Esophagus muscularis mucosa (tissue), 4 donors: ENCODE measurements around the gene PLEKHG4. TPM values are rescaled to one million over a fixed set of nuclear protein-coding genes. Genes with fewer than 3 reads are reported as not detected.

Experiments
- DNase-seq: peaks from one replicate; pipeline ENCODE4 v3.0.0-alpha.2; 2017; ENCODE audit errors: extremely low spot score
- H3K27ac ChIP-seq, 4 donors: fragments of 200-600 bp; sonication (generic); replicated peaks in 1 of 4; 1 replicate in 3 of 4; 2 replicates in 1 of 4; pipeline ENCODE4 v1.5.1; 2016 to 2019; ENCODE audit warnings: mild to moderate bottlenecking in 1 of 4
- H3K27me3 ChIP-seq, 4 donors: fragments of 200-600 bp; sonication (generic); one replicate each; pipeline versions ENCODE4 v1.5.1 to v1.6.0; 2016 to 2019
- H3K36me3 ChIP-seq, 4 donors: fragments of 200-600 bp; sonication (generic); one replicate each; pipeline ENCODE4 v1.5.1; 2016 to 2019
- H3K4me1 ChIP-seq, 4 donors: fragments of 200-600 bp; sonication (generic); one replicate each; pipeline ENCODE4 v1.5.1; 2016 to 2019
- H3K4me3 ChIP-seq, 4 donors: fragments of 200-600 bp; sonication (generic); 1 replicate in 2 of 4; 2 replicates in 2 of 4; pipeline ENCODE4 v1.5.1; 2016 to 2019; ENCODE audit warnings: mild to moderate bottlenecking in 4 of 4, moderate library complexity in 1 of 4
- H3K9me3 ChIP-seq, 4 donors: fragments of 200-600 bp; sonication (generic); 1 replicate in 3 of 4; 2 replicates in 1 of 4; pipeline ENCODE4 v1.5.1; 2016 to 2019
- EP300 ChIP-seq: sonication (generic); formaldehyde crosslinking; IDR thresholded peaks from one replicate; pipeline ENCODE4 v1.6.1; 2017; ENCODE audit warnings: antibody characterized with exemption
- POLR2A ChIP-seq: fragments of 450-650 bp; IDR thresholded peaks from one replicate; pipeline ENCODE4 v1.6.1; 2017; ENCODE audit warnings: antibody characterized with exemption, moderate library complexity, mild to moderate bottlenecking, low read depth
- POLR2AphosphoS5 ChIP-seq, 2 donors: sonication (generic); formaldehyde crosslinking; IDR thresholded peaks; one replicate each; pipeline ENCODE4 v1.6.1; 2017; ENCODE audit warnings: antibody characterized with exemption in 2 of 2
- WGBS: methylation state at CpG from one replicate; pipeline ENCODE4 v1.1.5; 2018; 5-methylcytosine and 5-hydroxymethylcytosine counted together
- intact Hi-C: fragments of 100-400 bp; cut with DNase I; formaldehyde crosslinking; loops from one replicate; pipeline ENCODE4 v1.15.1; 2023
- total RNA-seq, 4 donors: library from RNA; depleted of rRNA; stranded (reverse); fragments of >200 nt; gene quantifications; one replicate each; pipeline versions ENCODE4 v1.1.0 to v1.2.1, GENCODE V29; 2016
- TF ChIP-seq, protein P1 (sequence below), 3 experiments: fragments of 200-600 bp in 2 of 3; fragments of 450-650 bp in 1 of 3; sonication (generic) in 2 of 3; IDR thresholded peaks; one replicate each; pipeline ENCODE4 v1.5.1; 2017 to 2019; ENCODE audit warnings: antibody characterized with exemption in 3 of 3, mild to moderate bottlenecking in 2 of 3, moderate library complexity in 1 of 3

The PLEKHG4 gene
- total RNA-seq, 4 donors from 2014 or later: 3.0 to 8.7 (median 3.2) TPM

DNA sequence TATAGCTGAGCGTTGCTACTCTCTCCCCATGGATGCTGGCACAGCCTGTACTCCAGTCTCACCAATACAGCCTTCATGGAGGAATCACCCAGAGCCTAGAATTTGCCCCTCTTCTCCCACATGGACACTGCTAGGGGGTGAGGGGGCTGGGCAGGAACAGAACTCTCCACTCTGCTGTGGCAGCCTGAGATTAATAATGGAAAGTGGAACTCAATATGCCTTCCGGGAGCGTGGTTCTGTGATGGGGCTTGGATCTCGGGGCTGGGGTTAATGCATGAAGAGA, 29.3 kb upstream of the PLEKHG4 start:
- TF ChIP-seq POLR2AphosphoS5 (IDR thresholded peaks at IDR 0.05) (no peak), EP300 (no peak)
- TF ChIP-seq, protein P1, sequence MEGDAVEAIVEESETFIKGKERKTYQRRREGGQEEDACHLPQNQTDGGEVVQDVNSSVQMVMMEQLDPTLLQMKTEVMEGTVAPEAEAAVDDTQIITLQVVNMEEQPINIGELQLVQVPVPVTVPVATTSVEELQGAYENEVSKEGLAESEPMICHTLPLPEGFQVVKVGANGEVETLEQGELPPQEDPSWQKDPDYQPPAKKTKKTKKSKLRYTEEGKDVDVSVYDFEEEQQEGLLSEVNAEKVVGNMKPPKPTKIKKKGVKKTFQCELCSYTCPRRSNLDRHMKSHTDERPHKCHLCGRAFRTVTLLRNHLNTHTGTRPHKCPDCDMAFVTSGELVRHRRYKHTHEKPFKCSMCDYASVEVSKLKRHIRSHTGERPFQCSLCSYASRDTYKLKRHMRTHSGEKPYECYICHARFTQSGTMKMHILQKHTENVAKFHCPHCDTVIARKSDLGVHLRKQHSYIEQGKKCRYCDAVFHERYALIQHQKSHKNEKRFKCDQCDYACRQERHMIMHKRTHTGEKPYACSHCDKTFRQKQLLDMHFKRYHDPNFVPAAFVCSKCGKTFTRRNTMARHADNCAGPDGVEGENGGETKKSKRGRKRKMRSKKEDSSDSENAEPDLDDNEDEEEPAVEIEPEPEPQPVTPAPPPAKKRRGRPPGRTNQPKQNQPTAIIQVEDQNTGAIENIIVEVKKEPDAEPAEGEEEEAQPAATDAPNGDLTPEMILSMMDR (IDR thresholded peaks at IDR 0.05): no peak
- Histone ChIP-seq H3K4me1 (peaks cover 31 to 46% (median 39%) of the 10 kb centered on the region in 4 donors), H3K4me3 (no peak overlapping the region), H3K27me3 (peaks cover 0 to 55% (median 9%) of the 10 kb centered on the region in 4 donors), H3K27ac (no peak overlapping the region), H3K9me3 (no peaks in the 10 kb centered on the region), H3K36me3 (no peaks in the 10 kb centered on the region)
- intact Hi-C loops: no loop called here
- DNase-seq: no peak
- 87% methylated on average over 4 of the region's 4 CpGs for WGBS

DNA sequence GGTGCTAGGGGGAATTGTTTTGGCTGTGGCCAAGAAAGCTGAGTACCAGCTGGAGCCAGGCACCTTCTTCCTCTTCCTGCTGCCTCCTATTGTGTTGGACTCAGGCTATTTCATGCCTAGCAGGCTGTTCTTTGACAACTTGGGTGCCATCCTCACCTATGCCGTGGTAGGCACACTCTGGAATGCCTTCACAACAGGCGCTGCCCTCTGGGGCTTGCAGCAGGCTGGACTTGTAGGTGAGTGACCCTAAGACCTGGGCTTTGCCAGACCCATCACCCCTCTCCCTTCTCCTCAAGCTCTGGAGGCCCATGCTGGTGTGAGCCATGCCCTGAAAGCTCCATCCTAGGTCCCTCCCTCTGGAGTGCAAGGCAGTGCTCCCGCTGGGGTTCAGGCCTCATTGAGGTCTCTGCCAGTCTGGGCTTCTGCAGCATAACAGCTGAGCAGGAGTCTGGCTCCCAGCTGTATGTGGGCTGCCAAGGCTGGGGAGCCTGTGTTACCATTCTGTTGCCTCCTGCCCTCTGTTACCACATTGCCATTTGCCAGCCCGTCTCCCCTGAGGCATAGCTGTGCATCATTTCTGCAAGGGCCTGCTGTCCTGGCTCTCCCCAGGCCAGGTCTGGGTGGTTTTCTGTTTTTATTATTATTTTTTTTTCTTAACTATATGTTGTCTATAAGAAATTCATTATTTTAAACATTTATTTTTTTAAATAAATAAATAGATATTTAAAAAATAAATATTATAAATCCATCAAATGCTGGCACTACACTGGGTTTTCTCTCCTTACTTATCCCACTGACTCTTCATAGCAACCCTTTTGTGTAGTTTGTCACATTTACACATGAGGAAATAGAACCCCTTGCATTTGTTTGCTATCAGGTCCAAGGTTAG, 26.5 kb upstream of the PLEKHG4 start:
- Histone ChIP-seq H3K27me3 (peaks cover 0 to 78% (median 11%) of the 10 kb centered on the region in 4 donors), H3K9me3 (no peaks in the 10 kb centered on the region), H3K27ac (no peak overlapping the region), H3K36me3 (no peaks in the 10 kb centered on the region), H3K4me1 (peaks cover 16 to 19% (median 16%) of the 10 kb centered on the region in 4 donors), H3K4me3 (no peak overlapping the region)
- no peak for DNase-seq
- 94% methylated on average over 1 of the region's 4 CpGs for WGBS
- intact Hi-C loops: no loop called here
- TF ChIP-seq, protein P1 (IDR thresholded peaks at IDR 0.05): no peak
- TF ChIP-seq POLR2A (no peak), POLR2AphosphoS5 (IDR thresholded peaks at IDR 0.05) (no peak), EP300 (no peak)

DNA sequence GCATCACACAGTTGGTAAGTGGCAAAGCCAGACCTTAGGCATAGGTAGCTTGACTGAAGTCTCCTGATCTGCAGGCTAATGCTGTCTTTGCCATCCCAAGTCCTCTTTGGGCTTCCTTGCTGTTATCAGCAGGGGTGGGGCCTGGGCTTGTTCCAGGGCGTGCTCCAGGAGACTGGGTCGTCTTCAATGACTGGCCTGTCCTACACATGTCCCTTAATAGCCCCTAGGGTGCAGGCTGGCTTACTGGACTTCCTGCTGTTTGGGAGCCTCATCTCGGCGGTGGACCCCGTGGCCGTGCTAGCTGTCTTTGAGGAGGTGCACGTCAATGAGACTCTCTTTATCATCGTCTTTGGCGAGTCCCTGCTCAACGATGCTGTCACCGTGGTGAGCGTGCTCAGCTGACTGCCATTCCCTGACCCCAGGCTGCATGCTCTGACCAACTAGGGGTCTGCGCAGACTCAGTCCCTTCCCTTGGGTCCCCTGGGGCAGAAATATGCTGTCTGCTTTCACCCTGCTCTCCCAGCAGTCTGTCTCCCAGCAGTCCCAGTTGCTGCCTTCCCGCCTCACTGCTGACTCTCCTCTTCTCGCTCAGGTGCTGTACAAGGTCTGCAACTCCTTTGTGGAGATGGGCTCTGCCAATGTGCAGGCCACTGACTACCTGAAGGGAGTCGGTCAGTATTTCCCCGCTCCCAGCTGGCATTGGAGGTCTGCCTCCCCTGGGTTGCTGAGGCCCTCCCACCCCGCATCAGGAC, 24.4 kb upstream of the PLEKHG4 start:
- no peak for DNase-seq
- no peaks in the 10 kb centered on the region for H3K9me3 ChIP-seq
- no peak overlapping the region for H3K27ac ChIP-seq
- H3K4me3 ChIP-seq: no peak overlapping the region
- WGBS: 91% methylated on average over 17 of the region's 18 CpGs
- no peaks in the 10 kb centered on the region for H3K4me1 ChIP-seq
- no peaks in the 10 kb centered on the region for H3K36me3 ChIP-seq
- H3K27me3 ChIP-seq: peaks cover 0 to 67% (median 7%) of the 10 kb centered on the region in 4 donors
- TF ChIP-seq POLR2A: no peak
- TF ChIP-seq, protein P1 (IDR thresholded peaks at IDR 0.05): no peak
- TF ChIP-seq POLR2AphosphoS5 (IDR thresholded peaks at IDR 0.05): no peak
- TF ChIP-seq EP300: no peak
- intact Hi-C loops: no loop called here

DNA sequence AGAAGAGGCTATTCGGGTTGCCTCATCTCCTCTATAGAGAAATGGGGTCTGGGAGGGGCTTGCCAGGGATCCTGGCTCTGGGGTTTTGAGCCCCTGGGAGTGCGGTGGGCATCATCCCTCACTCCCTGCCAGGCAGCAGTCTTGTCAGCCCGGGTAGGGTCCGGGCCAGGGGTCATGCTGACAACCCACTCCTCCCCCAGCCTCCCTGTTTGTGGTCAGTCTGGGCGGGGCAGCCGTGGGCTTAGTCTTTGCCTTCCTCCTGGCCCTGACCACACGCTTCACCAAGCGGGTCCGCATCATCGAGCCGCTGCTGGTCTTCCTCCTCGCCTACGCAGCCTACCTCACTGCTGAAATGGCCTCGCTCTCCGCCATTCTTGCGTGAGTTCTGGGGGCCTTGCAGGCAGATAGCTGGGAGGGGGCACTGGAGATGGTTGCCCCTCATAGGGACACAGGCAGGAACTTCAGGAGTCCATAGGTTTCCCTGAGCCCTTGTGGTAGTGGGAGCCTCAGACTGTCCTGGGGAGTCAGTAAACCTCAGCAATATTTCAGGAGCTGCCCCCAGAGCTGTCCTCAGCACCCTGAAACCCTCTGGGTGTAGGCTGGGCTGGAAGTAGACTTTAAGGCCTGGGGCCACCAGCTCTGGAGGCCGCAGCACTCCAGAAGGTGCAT, 23.6 kb upstream of the PLEKHG4 start:
- Histone ChIP-seq H3K4me3 (no peak overlapping the region), H3K27me3 (peaks cover 0 to 60% (median 6%) of the 10 kb centered on the region in 4 donors), H3K9me3 (no peaks in the 10 kb centered on the region), H3K4me1 (no peaks in the 10 kb centered on the region), H3K27ac (no peak overlapping the region), H3K36me3 (no peaks in the 10 kb centered on the region)
- intact Hi-C loops: no loop called here
- DNase-seq: no peak
- 89% methylated on average over 14 of the region's 17 CpGs for WGBS
- TF ChIP-seq POLR2AphosphoS5 (IDR thresholded peaks at IDR 0.05) (no peak), POLR2A (no peak), EP300 (no peak)
- TF ChIP-seq, protein P1 (IDR thresholded peaks at IDR 0.05): no peak
